H1 (cell line): ENCODE measurements around the gene NPPA. TPM values are rescaled to one million over a fixed set of nuclear protein-coding genes. Genes with fewer than 3 reads are reported as not detected.

Source experiments
- ATF3 ChIP-seq: IDR thresholded peaks from 2 replicates; pipeline ENCODE4 v1.6.1; 2011; ENCODE audit warnings: low read depth, mild to moderate bottlenecking, low read length; ENCODE audit not compliant: insufficient read depth
- EGR1 ChIP-seq: IDR thresholded peaks from 2 replicates; pipeline ENCODE4 v1.6.1; 2011; ENCODE audit warnings: low read depth, low read length, borderline replicate concordance
- FOSL1 ChIP-seq: IDR thresholded peaks from 2 replicates; pipeline ENCODE4 v1.6.1; 2011; ENCODE audit warnings: mild to moderate bottlenecking, low read depth, low read length, moderate library complexity; ENCODE audit not compliant: insufficient read depth
- KDM1A ChIP-seq: fragments of 200-600, 300-600 bp; sonication (generic); IDR thresholded peaks from 2 replicates; pipeline ENCODE4 v1.7.1; 2016; ENCODE audit warnings: mild to moderate bottlenecking, low read length, borderline replicate concordance
- POLR2A ChIP-seq, 2 experiments: IDR thresholded peaks; 1 replicate in 1 of 2; 2 replicates in 1 of 2; pipeline ENCODE4 v1.6.1; 2011; ENCODE audit warnings: low read depth in 2 of 2, low read length in 2 of 2, mild to moderate bottlenecking in 2 of 2; ENCODE audit errors: control extremely low read depth in 1 of 2
- POLR2AphosphoS5 ChIP-seq: IDR thresholded peaks from 2 replicates; pipeline ENCODE4 v1.6.1; 2011; ENCODE audit warnings: low read depth, low read length
- SIRT6 ChIP-seq: IDR thresholded peaks from one replicate; pipeline ENCODE4 v1.7.1; 2012; ENCODE audit warnings: low read length, inconsistent platforms
- polyA plus RNA-seq, 7 experiments: library from polyadenylated mRNA; depleted of rRNA in 3 of 7; stranded (reverse) in 5 of 7; unstranded in 2 of 7; fragments of >200 nt in 5 of 7; fragments of 200-250 nt in 2 of 7; gene quantifications; 1 replicate in 5 of 7; 2 replicates in 1 of 7; 4 replicates in 1 of 7; pipeline versions ENCODE4 v1.2.1 to v1.2.3, GENCODE V29; 2011 to 2013; ENCODE audit warnings: missing spikeins in 2 of 7, mixed read lengths in 2 of 7
- total RNA-seq: library from RNA; stranded (reverse); fragmentation: NEBNext Ultra II Directional; extraction: Animal tissue kit (Norgen Biotek cat#: 25700); gene quantifications from 2 replicates; pipeline ENCODE4 v1.2.1, GENCODE V29; 2021
- TF ChIP-seq, protein P1 (sequence below), 3 experiments: IDR thresholded peaks; 1 replicate in 2 of 3; 2 replicates in 1 of 3; pipeline versions ENCODE4 v1.5.1 to v1.6.1; 2011; ENCODE audit warnings: low read length in 3 of 3, mild to moderate bottlenecking in 3 of 3, inconsistent platforms in 2 of 3, low read depth in 1 of 3, moderate library complexity in 1 of 3; ENCODE audit not compliant: insufficient read depth in 1 of 3; ENCODE audit errors: control extremely low read depth in 1 of 3

Gene NPPA
- total and polyA plus RNA-seq, 2 of the 8 experiments (the other 6 are each of a cell fraction or from before 2014, with no cell fraction given), result not detected

- TF ChIP-seq, protein P1, sequence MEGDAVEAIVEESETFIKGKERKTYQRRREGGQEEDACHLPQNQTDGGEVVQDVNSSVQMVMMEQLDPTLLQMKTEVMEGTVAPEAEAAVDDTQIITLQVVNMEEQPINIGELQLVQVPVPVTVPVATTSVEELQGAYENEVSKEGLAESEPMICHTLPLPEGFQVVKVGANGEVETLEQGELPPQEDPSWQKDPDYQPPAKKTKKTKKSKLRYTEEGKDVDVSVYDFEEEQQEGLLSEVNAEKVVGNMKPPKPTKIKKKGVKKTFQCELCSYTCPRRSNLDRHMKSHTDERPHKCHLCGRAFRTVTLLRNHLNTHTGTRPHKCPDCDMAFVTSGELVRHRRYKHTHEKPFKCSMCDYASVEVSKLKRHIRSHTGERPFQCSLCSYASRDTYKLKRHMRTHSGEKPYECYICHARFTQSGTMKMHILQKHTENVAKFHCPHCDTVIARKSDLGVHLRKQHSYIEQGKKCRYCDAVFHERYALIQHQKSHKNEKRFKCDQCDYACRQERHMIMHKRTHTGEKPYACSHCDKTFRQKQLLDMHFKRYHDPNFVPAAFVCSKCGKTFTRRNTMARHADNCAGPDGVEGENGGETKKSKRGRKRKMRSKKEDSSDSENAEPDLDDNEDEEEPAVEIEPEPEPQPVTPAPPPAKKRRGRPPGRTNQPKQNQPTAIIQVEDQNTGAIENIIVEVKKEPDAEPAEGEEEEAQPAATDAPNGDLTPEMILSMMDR (IDR thresholded peaks at IDR 0.05; ENCODE audit: control extremely low read depth in 1 of 3, insufficient read depth in 1 of 3, low read depth in 1 of 3, low read length in 3 of 3), result no peak
- TF ChIP-seq POLR2A (IDR thresholded peaks at IDR 0.05; ENCODE audit: control extremely low read depth in 1 of 2, low read depth in 2 of 2, low read length in 2 of 2) (no peak), SIRT6 (no peak), KDM1A (no peak), ATF3 (no peak), POLR2AphosphoS5 (no peak), FOSL1 (no peak), EGR1 (no peak)
These were observed 5.2 kb downstream of the NPPA start (continued) for GRCh38 chr1:11842154-11843041.
